NCI-H69 (cell line): Measurements from ENCODE around the gene PIGQ.

Source experiments
- DNase-seq: peaks from one replicate; lab custom pipeline; 2025; lab: John Stamatoyannopoulos, UW

Gene PIGQ

DNA sequence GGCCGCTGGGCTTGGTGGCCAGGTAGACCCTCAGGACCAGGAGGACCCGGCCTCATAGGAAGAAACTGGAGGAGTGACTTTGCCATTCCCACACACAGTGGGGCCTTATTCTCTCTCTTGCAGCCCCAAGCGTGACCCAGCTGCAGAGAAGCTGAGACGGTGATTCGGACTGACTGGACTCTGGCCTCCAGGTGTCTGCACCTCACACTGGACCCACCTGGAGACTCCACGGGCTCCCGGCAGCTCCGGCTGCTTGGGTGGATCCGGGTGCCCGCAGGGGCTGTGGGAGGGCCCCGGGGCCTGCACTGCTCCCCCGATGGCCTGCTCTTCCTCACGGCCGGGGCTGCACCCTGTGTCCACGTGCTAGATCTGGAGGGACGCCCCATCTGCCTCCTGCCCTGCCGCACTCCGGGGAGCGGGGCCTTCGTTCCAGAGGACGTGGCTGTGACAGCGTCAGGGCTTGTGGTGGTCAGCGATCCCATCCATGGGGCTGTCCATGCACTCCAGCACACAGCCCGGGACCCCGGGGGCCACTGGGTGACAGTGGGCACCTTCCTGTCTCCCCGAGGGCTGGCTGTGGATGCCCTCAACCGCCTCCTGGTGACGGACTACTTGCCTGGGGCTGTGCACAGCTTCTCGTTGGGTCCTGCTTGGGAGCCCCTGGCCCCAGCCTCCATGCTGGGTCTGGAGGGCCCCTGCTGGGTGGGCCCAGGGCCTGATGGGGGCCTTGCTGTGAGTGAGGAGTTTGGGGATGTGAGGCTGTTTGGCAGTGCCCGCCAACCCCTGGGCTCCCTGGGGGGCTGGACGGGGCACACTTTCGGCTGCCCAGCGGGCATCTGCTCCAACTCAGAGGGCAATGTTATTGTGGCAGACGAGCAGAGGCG is 2.2 kb upstream of the PIGQ start:
- no peak for DNase-seq

DNA sequence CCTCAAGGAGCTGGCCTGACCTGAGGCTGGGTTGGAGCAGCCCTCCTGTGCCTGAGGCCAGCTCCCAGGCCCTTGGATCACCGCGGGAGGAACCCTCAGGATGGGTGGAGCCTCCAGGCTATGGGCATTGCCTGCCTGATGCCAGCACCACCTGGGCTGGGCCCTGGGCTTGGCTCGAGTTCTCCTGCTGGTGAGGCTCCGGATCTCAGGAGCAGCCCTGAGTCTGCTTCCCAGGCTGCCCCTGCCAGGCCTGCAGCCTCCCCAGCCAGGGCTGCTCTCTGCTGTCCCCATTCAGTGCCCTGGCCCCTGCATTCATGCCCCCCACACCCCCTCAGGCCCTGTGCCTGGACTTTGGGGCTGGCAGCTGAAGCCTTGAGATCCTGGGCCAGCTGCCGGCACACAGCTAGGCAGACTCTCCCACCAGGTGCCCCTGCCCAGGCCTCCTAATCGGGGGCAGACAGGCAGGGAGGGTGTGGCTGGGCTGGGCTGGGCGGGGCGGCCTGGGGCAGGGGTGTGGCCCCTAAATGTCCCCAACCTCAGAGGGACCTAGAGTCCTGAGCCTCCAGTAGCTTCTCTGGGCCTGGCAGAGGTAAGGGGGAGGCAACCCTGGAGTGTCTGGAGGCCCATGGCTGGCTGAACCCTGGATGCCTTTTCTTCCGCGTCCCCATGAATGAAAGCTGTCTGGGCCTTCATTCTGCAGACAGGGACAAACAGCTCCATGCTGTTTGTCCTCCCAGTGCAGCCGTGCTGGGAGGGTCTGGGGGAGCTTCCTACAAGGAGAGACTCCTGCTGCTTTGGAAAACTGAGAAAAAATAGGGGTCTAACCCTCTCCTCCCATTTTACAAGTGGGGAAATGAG is 1.1 kb upstream of the PIGQ start:
- DNase-seq, result peak; percentile 28

DNA sequence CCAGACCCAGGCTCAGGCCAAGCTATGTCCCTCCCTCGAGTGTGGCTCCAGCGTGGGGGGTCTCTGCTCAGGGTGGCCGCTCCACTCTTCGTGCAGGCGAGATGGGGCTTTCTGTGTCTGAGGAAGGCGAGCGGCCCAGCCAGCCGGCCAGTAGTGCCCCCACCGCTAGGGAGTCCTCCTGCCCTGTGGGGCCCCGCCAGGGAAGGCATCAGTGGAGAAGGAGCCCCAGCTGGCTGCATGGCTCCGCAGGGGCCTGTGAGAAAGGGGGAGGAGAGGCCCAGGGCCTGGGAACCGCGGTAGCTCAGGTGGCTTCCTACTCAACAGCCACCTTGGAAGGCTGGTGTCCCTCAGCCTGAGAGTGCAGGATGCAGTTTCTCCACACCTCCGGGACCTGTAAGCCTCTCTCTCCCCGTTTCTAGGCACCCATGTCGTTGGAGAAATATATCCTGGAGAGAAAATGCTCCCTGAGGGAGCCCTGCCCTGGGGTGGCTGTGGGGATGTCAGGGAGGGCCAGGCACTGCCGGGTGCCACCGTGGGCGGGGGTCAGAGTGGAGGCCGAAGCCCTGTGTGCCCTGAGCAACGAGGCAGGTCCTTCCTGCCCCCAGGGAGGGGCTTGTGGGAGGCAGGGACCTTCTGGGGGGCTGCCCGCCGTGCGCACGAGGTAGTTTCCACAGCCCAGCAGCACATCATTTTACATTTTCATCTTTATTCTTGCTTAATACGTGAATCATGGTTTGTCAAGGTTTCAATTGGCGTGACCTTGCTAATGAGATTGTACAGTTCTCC is 3.3 kb downstream of the PIGQ start:
- DNase-seq, result no peak

DNA sequence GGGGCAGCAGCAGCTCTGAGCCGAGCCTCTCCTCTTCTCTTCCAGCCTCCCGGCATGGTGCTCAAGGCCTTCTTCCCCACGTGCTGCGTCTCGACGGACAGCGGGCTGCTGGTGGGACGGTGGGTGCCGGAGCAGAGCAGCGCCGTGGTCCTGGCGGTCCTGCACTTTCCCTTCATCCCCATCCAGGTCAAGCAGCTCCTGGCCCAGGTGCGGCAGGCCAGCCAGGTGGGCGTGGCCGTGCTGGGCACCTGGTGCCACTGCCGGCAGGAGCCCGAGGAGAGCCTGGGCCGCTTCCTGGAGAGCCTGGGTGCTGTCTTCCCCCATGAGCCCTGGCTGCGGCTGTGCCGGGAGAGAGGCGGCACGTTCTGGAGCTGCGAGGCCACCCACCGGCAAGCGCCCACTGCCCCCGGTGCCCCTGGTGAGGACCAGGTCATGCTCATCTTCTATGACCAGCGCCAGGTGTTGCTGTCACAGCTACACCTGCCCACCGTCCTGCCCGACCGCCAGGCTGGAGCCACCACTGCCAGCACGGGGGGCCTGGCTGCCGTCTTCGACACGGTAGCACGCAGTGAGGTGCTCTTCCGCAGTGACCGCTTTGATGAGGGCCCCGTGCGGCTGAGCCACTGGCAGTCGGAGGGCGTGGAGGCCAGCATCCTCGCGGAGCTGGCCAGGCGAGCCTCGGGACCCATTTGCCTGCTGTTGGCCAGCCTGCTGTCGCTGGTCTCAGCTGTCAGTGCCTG is 4.4 kb downstream of the PIGQ start:
- DNase-seq, result no peak

DNA sequence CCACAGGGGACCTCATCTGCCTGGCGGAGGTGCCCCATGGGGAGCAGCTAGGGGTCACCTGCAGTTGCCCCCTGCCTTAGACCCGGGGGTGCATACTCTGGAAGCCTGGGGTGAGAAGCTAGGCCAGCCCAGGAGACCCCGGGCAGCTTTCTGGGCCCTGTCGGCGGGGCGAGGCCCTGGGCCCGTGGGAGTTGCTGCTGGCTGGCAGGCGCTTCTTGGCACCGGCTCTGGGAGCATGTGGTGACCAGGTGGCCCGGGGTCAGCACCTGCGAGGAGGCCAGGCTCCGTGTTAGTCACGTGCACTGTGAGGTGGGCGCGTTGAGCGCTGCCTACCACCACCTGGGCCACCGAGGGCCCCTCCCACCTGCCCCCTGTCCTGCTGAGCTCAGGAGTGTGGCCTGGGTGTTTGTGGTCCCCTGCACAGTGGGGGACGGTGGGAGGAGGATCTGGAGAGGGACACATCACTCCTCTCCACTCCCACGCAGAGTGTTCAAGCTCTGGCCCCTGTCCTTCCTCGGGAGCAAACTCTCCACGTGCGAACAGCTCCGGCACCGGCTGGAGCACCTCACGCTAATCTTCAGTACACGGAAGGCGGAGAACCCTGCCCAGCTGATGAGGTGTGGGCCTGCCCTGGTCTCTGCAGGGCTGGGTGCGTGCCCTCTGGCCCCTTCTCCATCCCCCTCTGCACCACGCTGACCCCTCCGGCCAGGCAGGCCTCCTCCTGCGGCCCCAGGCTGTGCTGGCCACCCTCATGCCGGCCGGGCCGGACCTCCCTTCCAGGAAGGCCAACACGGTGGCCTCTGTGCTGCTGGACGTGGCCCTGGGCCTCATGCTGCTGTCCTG is 5.8 kb downstream of the PIGQ start:
- DNase-seq, result no peak

DNA sequence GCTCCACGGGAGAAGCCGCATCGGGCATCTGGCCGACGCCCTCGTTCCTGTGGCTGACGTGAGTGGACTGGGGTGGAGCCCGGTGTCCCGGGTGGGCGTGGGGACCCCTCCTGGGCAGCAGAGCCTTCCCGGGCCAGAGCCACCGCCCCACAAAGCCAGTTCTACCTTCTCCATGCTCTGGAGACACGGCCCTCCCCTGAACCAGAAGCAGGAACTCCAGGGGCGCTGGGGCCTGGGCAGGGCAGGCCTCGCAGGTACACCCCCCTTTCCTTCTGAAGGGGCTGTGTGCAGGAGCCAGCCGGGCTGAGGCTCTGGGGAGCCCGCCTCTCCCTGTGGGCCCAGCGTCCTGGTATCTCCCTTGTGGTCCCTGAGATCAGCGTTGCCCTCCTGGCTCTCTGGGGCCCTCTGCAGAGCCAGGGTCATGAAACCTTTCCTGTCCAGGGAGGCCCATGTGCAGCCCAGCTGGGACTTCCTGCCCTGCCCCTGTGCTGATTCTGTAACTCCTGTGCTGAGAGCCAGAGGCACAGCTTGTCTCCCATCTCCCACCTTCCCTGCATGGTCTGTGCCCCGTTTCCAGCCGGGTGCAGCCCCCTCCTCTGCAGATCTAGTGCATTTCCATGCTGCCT is 6.5 kb downstream of the PIGQ start:
- no peak for DNase-seq

DNA sequence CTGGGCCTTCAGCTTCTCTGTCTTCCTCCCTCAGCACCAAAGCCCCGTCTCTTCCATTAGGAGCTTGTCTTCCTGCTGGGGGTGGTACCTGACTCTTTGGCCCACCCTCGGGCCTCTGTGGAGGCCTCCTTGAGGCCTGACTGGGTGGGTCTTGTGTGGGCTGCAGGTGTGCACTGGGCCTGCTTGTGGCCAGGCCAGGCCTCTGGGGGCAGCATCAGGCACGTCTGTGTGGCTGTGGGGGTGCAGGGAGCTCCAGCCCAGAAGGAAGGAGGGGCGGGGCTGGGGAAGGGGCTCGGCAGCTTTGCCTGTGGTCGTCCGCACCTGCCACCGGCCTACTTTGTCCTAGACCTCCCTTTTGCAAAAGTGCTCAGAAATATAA is 7.0 kb downstream of the PIGQ start:
- no peak for DNase-seq

DNA sequence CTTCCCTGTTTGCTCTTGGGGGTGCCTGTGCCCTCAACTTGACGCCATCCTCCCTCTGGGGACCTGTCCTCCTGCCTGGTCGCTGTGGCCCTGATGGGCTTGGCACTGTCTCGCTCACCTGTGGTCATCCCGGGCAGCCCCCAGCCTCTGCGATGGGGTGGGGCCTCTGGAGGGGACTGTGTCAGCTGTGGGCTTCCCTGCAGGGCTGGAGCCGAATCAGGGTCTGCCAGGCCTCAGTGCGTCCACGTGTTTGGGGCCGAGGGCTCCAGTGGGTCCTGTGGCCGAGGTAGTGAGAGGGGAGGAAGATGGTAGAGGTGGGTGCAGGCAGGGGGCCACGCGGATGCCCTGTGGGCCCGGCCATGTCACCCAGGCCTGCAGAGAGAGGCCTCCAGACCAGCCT is 8.0 kb downstream of the PIGQ start:
- no peak for DNase-seq

DNA sequence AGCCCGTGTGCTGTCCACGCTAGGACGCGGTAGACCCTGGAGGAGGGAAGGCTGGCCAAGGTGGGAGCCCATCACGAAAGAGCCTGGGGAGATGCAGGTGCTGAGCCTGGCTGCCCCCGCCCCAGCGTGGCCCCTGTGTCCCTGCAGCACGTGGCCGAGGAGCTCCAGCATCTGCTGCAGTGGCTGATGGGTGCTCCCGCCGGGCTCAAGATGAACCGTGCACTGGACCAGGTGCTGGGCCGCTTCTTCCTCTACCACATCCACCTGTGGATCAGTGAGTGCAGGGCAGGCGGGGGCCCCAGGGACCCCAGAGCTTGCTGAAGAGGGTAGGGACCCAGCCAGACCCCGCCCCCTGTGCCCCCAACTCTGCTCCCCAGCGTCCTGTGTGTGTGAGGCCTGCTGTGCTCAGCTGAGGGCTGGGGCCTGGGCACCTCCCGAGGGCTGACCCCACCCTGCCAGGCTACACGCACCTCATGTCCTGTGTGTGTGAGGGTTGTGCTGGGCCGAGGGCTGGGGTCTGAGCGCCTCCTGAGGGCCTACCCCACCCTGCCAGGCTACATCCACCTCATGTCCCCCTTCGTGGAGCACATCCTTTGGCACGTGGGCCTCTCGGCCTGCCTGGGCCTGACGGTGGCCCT is 8.6 kb downstream of the PIGQ start:
- no peak for DNase-seq

DNA sequence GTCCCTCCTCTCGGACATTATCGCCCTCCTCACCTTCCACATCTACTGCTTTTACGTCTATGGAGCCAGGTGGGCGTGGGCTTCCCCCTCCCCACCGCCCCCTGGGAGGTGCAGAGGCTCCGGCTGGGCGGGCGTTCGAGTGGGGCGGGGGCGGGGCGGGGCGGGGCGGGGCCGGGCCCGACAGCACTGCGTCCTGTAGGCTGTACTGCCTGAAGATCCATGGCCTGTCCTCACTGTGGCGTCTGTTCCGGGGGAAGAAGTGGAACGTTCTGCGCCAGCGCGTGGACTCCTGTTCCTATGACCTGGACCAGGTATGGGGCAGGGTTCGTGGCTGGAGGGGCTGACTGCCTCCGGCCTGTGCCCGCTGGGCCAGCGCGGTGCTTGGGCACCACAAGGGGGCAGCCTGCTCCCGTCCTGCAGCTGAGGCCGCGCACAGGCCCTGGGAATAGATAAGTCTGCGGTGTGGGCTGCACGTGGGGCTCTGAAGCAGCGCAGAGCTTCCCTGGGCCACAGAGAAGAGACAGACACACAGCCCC is 9.2 kb downstream of the PIGQ start:
- peak; percentile 39 for DNase-seq

DNA sequence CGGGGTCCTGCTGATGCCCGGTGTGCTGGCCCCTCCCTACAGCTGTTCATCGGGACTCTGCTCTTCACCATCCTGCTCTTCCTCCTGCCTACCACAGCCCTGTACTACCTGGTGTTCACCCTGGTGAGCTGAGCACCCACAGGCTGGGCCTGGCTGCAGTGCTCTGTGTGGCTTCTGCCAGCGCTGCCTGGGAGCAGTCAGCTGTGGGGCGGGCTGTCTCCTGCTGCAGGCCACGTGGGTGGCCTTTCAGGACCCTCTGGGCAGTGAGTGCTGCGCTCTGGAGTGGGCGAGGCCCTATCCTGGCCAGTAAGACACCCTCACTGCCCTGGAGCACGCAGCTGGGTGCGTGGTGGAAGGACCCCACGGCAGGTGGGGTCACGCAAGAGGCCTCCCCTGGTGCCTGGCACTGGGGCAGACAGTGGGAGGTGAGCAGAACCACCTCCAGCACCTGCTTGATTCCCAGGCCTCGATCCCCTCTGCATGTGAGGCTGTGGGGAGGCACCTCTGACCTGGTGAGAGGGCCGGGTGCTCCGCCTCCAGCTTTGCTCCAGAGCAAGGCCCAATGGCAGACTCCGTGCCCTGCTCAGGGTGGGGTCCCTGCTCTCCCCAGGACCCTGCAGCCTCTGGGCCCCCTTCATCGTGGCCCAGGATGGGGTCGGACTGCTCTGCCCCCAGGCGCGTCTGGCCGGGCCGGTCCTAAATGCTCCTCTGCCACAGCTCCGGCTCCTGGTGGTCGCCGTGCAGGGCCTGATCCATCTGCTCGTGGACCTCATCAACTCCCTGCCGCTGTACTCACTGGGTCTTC is 10.6 kb downstream of the PIGQ start:
- DNase-seq, result no peak

DNA sequence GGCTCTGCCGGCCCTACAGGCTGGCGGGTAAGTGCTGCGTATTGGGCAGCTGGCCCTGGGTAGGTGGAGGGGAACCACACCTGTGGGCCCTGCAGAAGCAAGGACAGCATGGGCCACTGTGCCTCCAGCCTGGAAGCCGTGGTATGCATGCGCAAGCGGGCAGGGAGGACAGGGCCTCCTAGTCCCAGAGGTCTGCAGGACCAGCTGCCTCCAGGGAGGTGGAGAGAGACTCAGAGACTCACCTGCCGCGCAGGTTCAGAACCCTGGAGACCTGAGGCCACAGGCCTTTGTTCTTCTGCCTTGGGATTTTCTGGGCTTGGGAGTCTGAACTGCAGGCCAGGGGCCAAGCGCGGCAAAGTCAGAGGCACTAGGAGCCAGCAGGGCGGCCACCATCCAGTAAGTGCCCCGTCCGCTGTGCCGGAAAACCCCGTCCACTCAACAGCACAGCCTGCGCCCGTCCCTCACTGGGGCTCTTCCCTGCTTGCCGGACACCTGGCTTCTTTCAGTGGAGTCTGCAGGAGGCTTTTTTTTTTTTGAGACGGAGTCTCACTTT is 11.3 kb downstream of the PIGQ start:
- no peak for DNase-seq

DNA sequence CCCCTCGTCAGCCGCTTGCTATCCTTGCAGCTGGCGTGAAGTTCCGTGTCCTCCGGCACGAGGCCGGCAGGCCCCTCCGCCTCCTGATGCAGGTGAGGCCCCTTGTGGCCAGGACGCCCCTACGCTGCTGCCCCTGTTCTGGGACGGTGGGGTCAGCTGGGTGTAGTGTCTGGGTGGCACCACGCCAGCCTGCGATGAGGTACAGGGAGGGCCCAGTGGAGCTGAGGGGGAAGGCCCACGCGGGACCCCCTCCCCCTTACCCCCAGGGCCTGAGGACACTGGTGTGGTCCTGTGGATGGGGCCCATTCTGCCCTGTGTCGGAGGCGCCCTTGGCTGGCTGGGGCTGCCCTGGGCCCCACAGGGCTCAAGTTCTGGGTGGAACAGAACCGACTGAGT is 12.4 kb downstream of the PIGQ start:
- DNase-seq, result no peak

DNA sequence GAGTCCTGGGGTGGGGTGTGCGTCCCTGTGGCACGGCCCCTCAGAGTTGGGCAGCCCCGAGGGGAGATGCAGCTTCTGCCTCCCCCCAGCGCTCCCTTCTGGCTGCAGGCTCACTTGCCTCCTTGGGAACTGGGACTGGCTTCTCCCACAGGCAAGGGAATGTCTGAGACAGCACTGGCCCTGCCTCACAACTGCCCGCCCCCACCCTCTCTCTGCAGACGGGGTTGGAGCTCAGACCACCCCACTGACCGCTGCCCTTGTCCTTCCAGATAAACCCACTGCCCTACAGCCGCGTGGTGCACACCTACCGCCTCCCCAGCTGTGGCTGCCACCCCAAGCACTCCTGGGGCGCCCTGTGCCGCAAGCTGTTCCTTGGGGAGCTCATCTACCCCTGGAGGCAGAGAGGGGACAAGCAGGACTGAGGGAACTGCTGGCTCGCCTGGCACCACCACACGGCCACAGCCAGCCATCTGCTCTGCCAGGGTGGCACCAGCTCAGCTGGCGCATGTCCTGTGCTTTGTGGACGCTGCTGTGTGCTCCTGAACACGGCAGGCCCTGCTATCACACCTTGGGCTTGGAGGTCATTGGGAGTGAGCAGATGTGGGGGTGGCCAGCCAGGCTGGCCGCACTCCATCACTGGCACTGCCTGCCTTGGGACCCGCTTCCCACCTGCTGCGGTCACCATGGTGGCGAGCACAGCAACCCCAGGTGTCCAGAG is 13.0 kb downstream of the PIGQ start:
- no peak for DNase-seq

DNA sequence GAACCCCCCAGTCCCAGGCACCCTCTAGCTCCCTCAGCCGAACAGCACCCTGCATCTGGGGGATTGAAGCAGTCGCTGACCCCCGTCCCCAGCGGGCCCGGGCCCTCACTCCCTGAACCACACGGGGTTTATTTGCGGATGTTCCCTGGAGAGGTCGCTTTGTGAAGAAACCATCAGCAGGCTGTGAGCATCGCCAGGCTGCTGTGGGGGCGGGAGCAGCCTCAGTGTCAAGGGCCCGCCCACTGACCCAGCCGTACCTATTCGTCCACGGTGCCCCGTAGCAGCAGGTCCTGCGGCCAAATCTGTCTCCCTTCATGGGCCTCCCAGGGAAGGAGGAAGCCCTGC is 13.7 kb downstream of the PIGQ start:
- peak; percentile 34 for DNase-seq

DNA sequence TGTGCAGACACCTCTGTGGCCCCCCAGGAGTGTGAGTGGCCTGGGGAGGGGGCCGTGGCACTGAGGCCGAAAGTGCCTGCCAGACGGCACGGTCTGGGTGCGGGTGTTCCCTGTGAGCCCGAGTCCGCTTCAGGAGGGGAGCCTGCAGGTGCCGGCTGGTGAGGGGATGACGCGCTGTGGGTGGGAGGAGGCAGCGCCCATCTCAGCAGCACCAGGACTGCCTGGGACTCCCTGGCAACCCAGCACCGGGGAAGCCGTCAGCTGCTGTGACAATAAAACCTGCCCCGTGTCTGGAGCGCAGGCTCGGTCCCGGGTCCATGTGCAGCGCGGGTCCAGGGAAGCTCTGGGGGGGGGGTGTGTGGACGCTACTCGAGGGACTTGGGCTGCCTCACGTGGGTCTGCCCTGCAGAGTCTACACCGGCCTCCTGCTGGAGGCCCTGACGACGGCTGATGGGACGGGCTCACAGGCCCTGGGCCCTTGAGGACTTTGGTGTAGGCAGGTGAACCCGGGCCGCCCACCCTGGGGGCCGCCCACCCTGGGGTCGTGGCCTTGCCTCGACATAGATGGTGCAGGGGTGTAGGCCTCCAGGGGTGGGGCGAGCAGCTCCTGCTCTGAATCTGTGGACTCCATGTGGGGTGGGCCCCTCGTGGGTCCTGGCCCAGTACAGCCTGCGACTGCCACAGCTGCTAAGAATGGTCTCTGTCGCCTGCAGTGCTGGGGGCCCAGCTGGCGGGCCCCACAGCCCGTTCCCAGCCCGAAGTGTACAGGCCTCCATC is 14.2 kb downstream of the PIGQ start:
- DNase-seq, result peak; percentile 44

DNA sequence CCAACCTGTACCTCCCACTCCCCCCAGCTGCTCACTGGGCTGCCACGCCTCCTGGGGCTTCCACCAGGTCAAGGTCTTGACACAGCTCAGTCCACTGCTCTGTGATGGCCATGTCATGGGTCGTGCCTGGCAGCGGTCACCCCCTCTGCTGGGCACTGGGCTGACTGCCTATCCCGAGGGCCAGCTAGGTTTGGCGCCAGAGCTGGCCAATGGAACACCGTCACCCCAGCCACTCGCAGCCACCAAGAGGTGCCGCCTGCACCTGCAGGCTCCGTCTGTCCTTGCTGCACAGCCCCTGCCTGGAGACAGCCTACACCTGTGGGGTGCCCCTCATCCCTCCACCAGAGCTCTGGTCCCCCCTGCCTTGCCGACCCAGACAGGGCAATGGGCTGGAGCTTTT is 15.6 kb downstream of the PIGQ start:
- peak; percentile 64 for DNase-seq
